Testis (tissue), 2 donors: ENCODE measurements around the gene NELL2.

Source experiments
- CTCF ChIP-seq, 3 experiments: fragments of 450-650 bp in 2 of 3; fragments of 200-600 bp in 1 of 3; sonication (generic) in 1 of 3; IDR thresholded peaks; one replicate each; pipeline ENCODE4 v1.5.1; 2016 to 2019; ENCODE audit warnings: antibody characterized with exemption in 3 of 3, mild to moderate bottlenecking in 2 of 3, moderate library complexity in 1 of 3
- POLR2A ChIP-seq: fragments of 450-650 bp; IDR thresholded peaks from one replicate; pipeline ENCODE4 v1.6.1; 2017; ENCODE audit warnings: antibody characterized with exemption, mild to moderate bottlenecking, moderate library complexity

- TF ChIP-seq CTCF (IDR thresholded peaks at IDR 0.05) (no peak), POLR2A (no peak)
These were observed 226.4 kb downstream of the NELL2 start for GRCh38 chr12:44649693-44650092.
